ENCODE data around the gene MKKS.

GRCh38 chr20:10370091-10370887, 63.7 kb downstream of the MKKS start:
- TF ChIP-seq CTCF (IDR thresholded peaks at IDR 0.05 in 8 of 11, conservative IDR thresholded peaks at IDR 0.05 in 3 of 11) (no peak), POLR2A (IDR thresholded peaks at IDR 0.05) (no peak)
